Suppressor macrophage (primary cell): ENCODE results near the gene NCKAP5.

Experiments
- DNase-seq, 4 experiments: peaks; one replicate each; pipeline ENCODE4 v3.0.0-alpha.2; 2020 to 2022

Gene NCKAP5

GRCh38 chr2:133194777-133195335 lies 373.4 kb downstream of the NCKAP5 start:
- DNase-seq: no peak

GRCh38 chr2:133194362-133194655 lies 374.0 kb downstream of the NCKAP5 start:
- no peak for DNase-seq

GRCh38 chr2:133193544-133194361 lies 374.5 kb downstream of the NCKAP5 start:
- DNase-seq: no peak

- no peak for DNase-seq
Observed at GRCh38 chr2:133192028-133192427, 376.2 kb downstream of the NCKAP5 start.

GRCh38 chr2:133177196-133177595 lies 391.1 kb downstream of the NCKAP5 start:
- no peak for DNase-seq

GRCh38 chr2:133175926-133176325 lies 392.3 kb downstream of the NCKAP5 start:
- no peak for DNase-seq

- no peak for DNase-seq
Observed at GRCh38 chr2:133173224-133173623, 395.0 kb downstream of the NCKAP5 start.

- peak; percentile 29 to 64 (median 60) for DNase-seq
Observed at GRCh38 chr2:133171393-133172004, 396.8 kb downstream of the NCKAP5 start.

- no peak for DNase-seq
Observed at GRCh38 chr2:133169274-133169912, 398.9 kb downstream of the NCKAP5 start.

- no peak for DNase-seq
Observed at GRCh38 chr2:133167990-133168389, 400.3 kb downstream of the NCKAP5 start.

- DNase-seq: no peak
Observed at GRCh38 chr2:133167223-133167622, 401.0 kb downstream of the NCKAP5 start.

GRCh38 chr2:133166031-133166430 lies 402.2 kb downstream of the NCKAP5 start:
- DNase-seq: no peak

- no peak for DNase-seq
Observed at GRCh38 chr2:133163111-133163510, 405.2 kb downstream of the NCKAP5 start.

GRCh38 chr2:133158442-133158841 lies 409.8 kb downstream of the NCKAP5 start:
- DNase-seq: no peak

- no peak for DNase-seq
Observed at GRCh38 chr2:133158024-133158423, 410.2 kb downstream of the NCKAP5 start.

- DNase-seq: no peak
Observed at GRCh38 chr2:133157141-133157540, 411.1 kb downstream of the NCKAP5 start.

GRCh38 chr2:133152801-133153200 lies 415.5 kb downstream of the NCKAP5 start:
- no peak for DNase-seq

GRCh38 chr2:133148187-133148586 lies 420.1 kb downstream of the NCKAP5 start:
- no peak for DNase-seq

GRCh38 chr2:133146893-133147292 lies 421.4 kb downstream of the NCKAP5 start:
- DNase-seq: no peak

GRCh38 chr2:133143645-133144044 lies 424.6 kb downstream of the NCKAP5 start:
- no peak for DNase-seq

GRCh38 chr2:133142087-133142486 lies 426.2 kb downstream of the NCKAP5 start:
- no peak for DNase-seq

GRCh38 chr2:133140620-133141019 lies 427.6 kb downstream of the NCKAP5 start:
- no peak for DNase-seq

- no peak for DNase-seq
Observed at GRCh38 chr2:133139847-133140533, 428.3 kb downstream of the NCKAP5 start.
